SU-DHL-6 (cell line): ENCODE data around the gene HDAC3.

Experiments used
- H2AFZ ChIP-seq: fragments of 200-600 bp; sonication (generic); 2 replicates; pipeline ENCODE4 v1.6.1; 2014; ENCODE audit warnings: low read depth, mild to moderate bottlenecking, moderate library complexity, mixed read lengths, antibody characterized with exemption, low read length; ENCODE audit not compliant: severe bottlenecking
- H3F3A ChIP-seq: fragments of 200-600 bp; shearing (Covaris generic); 2 replicates; pipeline ENCODE4 v1.6.0; 2016; ENCODE audit warnings: antibody characterized with exemption, mild to moderate bottlenecking; ENCODE audit not compliant: insufficient read depth
- H3K27ac ChIP-seq: fragments of 200-600 bp; sonication (generic); 2 replicates; pipeline ENCODE4 v1.5.1; 2016; ENCODE audit warnings: low read depth, mild to moderate bottlenecking, low read length, moderate library complexity, mixed read lengths
- H3K27me3 ChIP-seq: fragments of 200-600 bp; sonication (generic), shearing (Covaris generic); 2 replicates; pipeline ENCODE4 v1.6.0; 2014; ENCODE audit warnings: mild to moderate bottlenecking, low read length
- H3K36me3 ChIP-seq: fragments of 200-600 bp; sonication (generic); 2 replicates; pipeline ENCODE4 v1.6.1; 2014; ENCODE audit warnings: mild to moderate bottlenecking, low read length, mixed read lengths
- H3K4me2 ChIP-seq: fragments of 300-600, 200-600 bp; shearing (Covaris generic), sonication (generic); 2 replicates; pipeline ENCODE4 v1.6.0; 2014; ENCODE audit warnings: low read length, low read depth, mild to moderate bottlenecking; ENCODE audit not compliant: poor library complexity, severe bottlenecking
- H3K4me3 ChIP-seq: fragments of 200-600 bp; sonication (generic); 2 replicates; pipeline ENCODE4 v1.5.1; 2014; ENCODE audit warnings: antibody characterized with exemption, low read length, mild to moderate bottlenecking, mixed read lengths; ENCODE audit not compliant: insufficient read depth, poor library complexity, severe bottlenecking
- H3K79me2 ChIP-seq: fragments of 200-600 bp; sonication (generic); 2 replicates; pipeline ENCODE4 v1.6.1; 2014; ENCODE audit warnings: mild to moderate bottlenecking, low read length, moderate library complexity; ENCODE audit not compliant: insufficient read depth
- H3K9ac ChIP-seq: fragments of 200-600 bp; sonication (generic); 2 replicates; pipeline ENCODE4 v1.7.0; 2014; ENCODE audit warnings: mild to moderate bottlenecking, low read length
- H3K9me2 ChIP-seq: fragments of 200-600 bp; sonication (generic); replicated peaks from 2 replicates; pipeline ENCODE4 v1.6.1; 2014; ENCODE audit warnings: low read length; ENCODE audit not compliant: insufficient read depth
- H3K9me3 ChIP-seq: fragments of 200-600 bp; sonication (generic); 2 replicates; pipeline ENCODE4 v1.6.1; 2014; ENCODE audit warnings: low read length, mixed read lengths; ENCODE audit not compliant: insufficient read depth
- H4K20me1 ChIP-seq: fragments of 200-600 bp; sonication (generic); 2 replicates; pipeline ENCODE4 v1.6.1; 2014; ENCODE audit warnings: low read depth, mild to moderate bottlenecking, antibody characterized with exemption, low read length, moderate library complexity, mixed read lengths
- EZH2phosphoT487 ChIP-seq: fragments of 200-600 bp; sonication (generic), shearing (Covaris generic); conservative IDR thresholded peaks from 2 replicates; pipeline ENCODE4 v1.6.1; 2018; ENCODE audit warnings: mild to moderate bottlenecking, antibody characterized with exemption, low read length, moderate library complexity, mixed read lengths
- TF ChIP-seq, protein P1 (sequence below): fragments of 200-600 bp; sonication (generic); IDR thresholded peaks from one replicate; pipeline ENCODE4 v1.5.1; 2017; ENCODE audit warnings: antibody characterized with exemption, mild to moderate bottlenecking, low read length, moderate library complexity; ENCODE audit not compliant: insufficient read depth, poor library complexity, severe bottlenecking

HDAC3 gene

DNA sequence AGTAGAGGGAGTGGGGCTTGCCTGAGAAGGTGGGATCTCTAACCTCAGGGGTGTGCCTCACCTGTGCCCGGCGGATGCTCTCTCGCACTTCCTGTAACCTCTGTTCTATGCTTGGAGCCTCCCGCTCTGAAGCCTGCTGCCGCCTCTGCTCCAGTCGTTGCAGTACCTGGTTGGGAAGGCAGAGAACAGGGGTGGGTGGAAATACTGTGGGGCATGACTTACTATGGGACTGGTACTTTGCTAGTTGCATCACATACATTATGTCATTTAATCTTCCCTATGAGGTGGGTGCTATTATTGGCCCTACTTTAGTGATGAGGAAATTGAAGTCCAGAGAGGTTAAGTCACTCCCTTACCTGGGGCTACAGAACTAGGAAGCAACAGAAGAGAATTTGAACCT, 9.4 kb upstream of the HDAC3 start:
- TF ChIP-seq, protein P1, sequence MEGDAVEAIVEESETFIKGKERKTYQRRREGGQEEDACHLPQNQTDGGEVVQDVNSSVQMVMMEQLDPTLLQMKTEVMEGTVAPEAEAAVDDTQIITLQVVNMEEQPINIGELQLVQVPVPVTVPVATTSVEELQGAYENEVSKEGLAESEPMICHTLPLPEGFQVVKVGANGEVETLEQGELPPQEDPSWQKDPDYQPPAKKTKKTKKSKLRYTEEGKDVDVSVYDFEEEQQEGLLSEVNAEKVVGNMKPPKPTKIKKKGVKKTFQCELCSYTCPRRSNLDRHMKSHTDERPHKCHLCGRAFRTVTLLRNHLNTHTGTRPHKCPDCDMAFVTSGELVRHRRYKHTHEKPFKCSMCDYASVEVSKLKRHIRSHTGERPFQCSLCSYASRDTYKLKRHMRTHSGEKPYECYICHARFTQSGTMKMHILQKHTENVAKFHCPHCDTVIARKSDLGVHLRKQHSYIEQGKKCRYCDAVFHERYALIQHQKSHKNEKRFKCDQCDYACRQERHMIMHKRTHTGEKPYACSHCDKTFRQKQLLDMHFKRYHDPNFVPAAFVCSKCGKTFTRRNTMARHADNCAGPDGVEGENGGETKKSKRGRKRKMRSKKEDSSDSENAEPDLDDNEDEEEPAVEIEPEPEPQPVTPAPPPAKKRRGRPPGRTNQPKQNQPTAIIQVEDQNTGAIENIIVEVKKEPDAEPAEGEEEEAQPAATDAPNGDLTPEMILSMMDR: no peak
- no peak overlapping the region for H3K4me3 ChIP-seq

DNA sequence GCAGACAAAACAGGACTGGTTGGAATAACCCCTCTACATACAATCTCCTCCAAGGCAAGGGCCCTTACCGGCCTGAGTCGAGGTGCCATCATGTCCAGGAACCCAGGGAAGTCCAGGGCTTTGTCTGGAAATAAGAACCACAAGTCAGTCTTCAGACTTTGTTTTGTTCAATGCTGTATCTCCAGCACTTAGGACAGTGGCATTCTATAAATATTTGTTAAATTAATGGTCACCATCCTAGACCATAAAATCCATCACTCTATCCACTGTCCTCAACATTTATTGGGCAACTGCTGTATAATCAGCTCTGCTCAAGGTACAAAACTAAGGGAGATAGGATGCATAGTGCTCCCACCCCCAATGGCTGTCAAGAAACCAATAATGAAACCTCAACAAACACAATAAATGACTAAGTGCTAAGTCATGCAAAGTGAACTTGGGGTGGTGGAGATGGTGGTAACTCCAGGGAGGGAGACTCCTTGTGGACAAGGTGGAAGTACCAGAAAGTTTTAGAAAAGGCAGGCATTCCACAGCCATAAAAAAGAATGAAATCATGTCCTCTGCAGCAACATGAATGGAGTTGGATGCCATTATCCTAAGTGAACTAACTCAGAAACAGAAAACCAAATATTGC, 5.1 kb upstream of the HDAC3 start:
- Histone ChIP-seq H3K4me3 (no peak overlapping the region), H3K4me2 (no peak overlapping the region), H3K27ac (no peak overlapping the region)

More for the DNA sequence above, 9.4 kb upstream of the HDAC3 start:
- Histone ChIP-seq H3K9me2 (no peaks in the 10 kb centered on the region), H3K4me2 (no peak overlapping the region), H3K36me3 (no peaks in the 10 kb centered on the region), H4K20me1 (no peaks in the 10 kb centered on the region), H3K27me3 (no peaks in the 10 kb centered on the region), H3K9ac (no peak overlapping the region), H3K9me3 (no peaks in the 10 kb centered on the region), H3F3A (peaks cover 4% of the 10 kb centered on the region; the same call in 1 of the 2 replicates), H3K79me2 (no peaks in the 10 kb centered on the region), H3K27ac (no peak overlapping the region), H2AFZ (no peak overlapping the region)

DNA sequence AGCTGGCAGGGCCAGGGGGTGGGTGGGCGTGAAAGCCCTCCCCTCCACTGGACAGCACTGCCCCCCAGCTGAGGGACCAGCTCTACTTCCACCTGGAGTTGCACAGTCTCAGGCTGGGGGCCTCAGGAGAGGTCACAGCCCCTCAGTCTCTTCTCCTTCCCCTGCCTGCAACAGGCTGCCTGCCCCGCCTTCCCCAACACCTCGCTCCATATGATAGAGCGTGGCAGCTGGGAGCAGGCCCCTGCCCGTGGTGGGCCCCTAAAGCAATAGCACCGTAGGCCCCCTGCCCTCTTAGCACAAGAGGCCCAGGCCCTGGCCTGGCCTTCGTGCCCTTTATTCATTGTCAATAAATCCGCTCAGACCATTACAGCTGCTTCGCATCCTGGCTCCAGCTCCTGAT, 4.0 kb upstream of the HDAC3 start:
- Histone ChIP-seq H3F3A (peaks cover 12% of the 10 kb centered on the region), H3K9me3 (no peaks in the 10 kb centered on the region), H3K27ac (no peak overlapping the region), H3K79me2 (peaks cover 19% of the 10 kb centered on the region), H3K36me3 (no peaks in the 10 kb centered on the region), H3K27me3 (no peaks in the 10 kb centered on the region), H3K9ac (no peak overlapping the region), H4K20me1 (peaks cover 4% of the 10 kb centered on the region; the same call in 1 of the 2 replicates), H3K4me2 (no peak overlapping the region), H3K9me2 (no peaks in the 10 kb centered on the region), H3K4me3 (no peak overlapping the region), H2AFZ (no peak overlapping the region)
- TF ChIP-seq EZH2phosphoT487: no peak
- TF ChIP-seq, protein P1: no peak

More for the DNA sequence above, 5.1 kb upstream of the HDAC3 start:
- H3K36me3 ChIP-seq: no peaks in the 10 kb centered on the region
- TF ChIP-seq EZH2phosphoT487: no peak
- TF ChIP-seq, protein P1: no peak
- H3K27me3 ChIP-seq: no peaks in the 10 kb centered on the region
- H3K9me3 ChIP-seq: no peaks in the 10 kb centered on the region
- no peaks in the 10 kb centered on the region for H4K20me1 ChIP-seq
- no peaks in the 10 kb centered on the region for H3K9me2 ChIP-seq
- H3K79me2 ChIP-seq: peaks cover 10% of the 10 kb centered on the region; the same call in 1 of the 2 replicates
- no peak overlapping the region for H3K9ac ChIP-seq
- no peak overlapping the region for H2AFZ ChIP-seq
- H3F3A ChIP-seq: peaks cover 12% of the 10 kb centered on the region
